ENCODE measurements around the gene ADCY3. TPM values are rescaled to one million over a fixed set of nuclear protein-coding genes. Genes with fewer than 3 reads are reported as not detected.
A peak's percentile ranks its signal among the peaks of the same experiment; 100 is the strongest.

Gene ADCY3
- total RNA-seq, 1 experiment from 2014 or later: 39.5 TPM

- no peaks in the 10 kb centered on the region; the same call in 1 of the 2 replicates for H3K27me3 Mint-ChIP-seq (ENCODE audit: low read depth)
- Histone ChIP-seq H4K91ac (ENCODE audit: insufficient read length, low read depth, low read length) (no peak overlapping the region), H2BK12ac (ENCODE audit: insufficient read length, low read depth, low read length) (no peak overlapping the region), H4K8ac (replicated peaks; ENCODE audit: insufficient read length, low read depth, low read length) (no peak overlapping the region), H3K23me2 (ENCODE audit: insufficient read length, low read depth, low read length, poor library complexity, severe bottlenecking) (no peaks in the 10 kb centered on the region), H3K4me2 (ENCODE audit: insufficient read depth, insufficient read length, low read length) (no peak overlapping the region), H3K9ac (ENCODE audit: extremely low read depth, insufficient read length, low read length) (no peak overlapping the region), H3K23ac (ENCODE audit: insufficient read length, low read depth, low read length) (no peak overlapping the region), H3K18ac (ENCODE audit: insufficient read length, low read depth, low read length) (no peak overlapping the region), H4K20me1 (ENCODE audit: control insufficient read depth, insufficient read depth, insufficient read length) (no peaks in the 10 kb centered on the region), H3T11ph (ENCODE audit: low read length) (no peak overlapping the region), H2AK5ac (ENCODE audit: insufficient read length, low read length) (no peak overlapping the region), H3K27me3 (ENCODE audit: insufficient read depth, low read length) (no peaks in the 10 kb centered on the region), H3K4ac (ENCODE audit: low read depth, low read length) (no peak overlapping the region), H2BK120ac (ENCODE audit: low read depth, low read length, poor library complexity, severe bottlenecking) (no peak overlapping the region), H4K5ac (ENCODE audit: insufficient read length, low read depth, low read length) (no peak overlapping the region), H3K4me1 (ENCODE audit: insufficient read depth, low read length) (no peaks in the 10 kb centered on the region; the same call in 1 of the 2 replicates), H3K56ac (ENCODE audit: insufficient read length, low read depth, low read length) (no peak overlapping the region), H2BK15ac (ENCODE audit: low read depth, low read length) (no peak overlapping the region), H2BK20ac (ENCODE audit: low read depth, low read length, poor library complexity, severe bottlenecking) (no peak overlapping the region), H3K27ac (ENCODE audit: insufficient read length, low read depth, low read length) (no peak overlapping the region), H2AFZ (ENCODE audit: low read length) (no peak overlapping the region), H2BK5ac (ENCODE audit: insufficient read length, low read length) (no peak overlapping the region), H3K9me3 (ENCODE audit: control insufficient read depth, low read depth, low read length) (no peaks in the 10 kb centered on the region), H3K79me1 (ENCODE audit: insufficient read depth, low read depth, low read length, poor library complexity, severe bottlenecking) (no peaks in the 10 kb centered on the region), H3K79me2 (ENCODE audit: insufficient read depth, low read length) (no peaks in the 10 kb centered on the region), H3K14ac (ENCODE audit: insufficient read depth, low read length) (no peak overlapping the region)
- WGBS (ENCODE audit: extremely low coverage, insufficient read length, low lambda C conversion rate): no CpG with 5 or more reads among the region's 5 CpGs
- H3K9me3 Mint-ChIP-seq: peaks cover 0 to 7% of the 10 kb centered on the region in 2 experiments; a peak in 3 of 5 replicates
- H3K36me3 Mint-ChIP-seq (ENCODE audit: insufficient read depth in 1 of 3, low read depth in 3 of 3): peaks cover 29 to 40% (median 38%) of the 10 kb centered on the region in 3 experiments
- H3K27ac Mint-ChIP-seq: peak overlapping the region in 1 of 3 experiments; percentile 11; a peak in 1 of 7 replicates
- TF ChIP-seq CTCF (conservative IDR thresholded peaks at IDR 0.05): no peak
- DNase-seq: no peak
- H3K4me3 Mint-ChIP-seq: no peak overlapping the region
- H3K4me1 Mint-ChIP-seq: peaks cover 11% of the 10 kb centered on the region in 2 experiments
Measured at GRCh38 chr2:24907116-24907515, 12.9 kb downstream of the ADCY3 start.

All from H9 (cell line).